HG03469 (cell line): ENCODE data around the gene BARHL2.

Experiments
- ATAC-seq: cut with Tn5 transposase; IDR thresholded peaks from one replicate; pipeline ENCODE4 v1.9.1; 2021; ENCODE audit warnings: mild to moderate bottlenecking, moderate library complexity, moderate number of reproducible peaks; ENCODE audit not compliant: unreplicated experiment

BARHL2 gene

DNA sequence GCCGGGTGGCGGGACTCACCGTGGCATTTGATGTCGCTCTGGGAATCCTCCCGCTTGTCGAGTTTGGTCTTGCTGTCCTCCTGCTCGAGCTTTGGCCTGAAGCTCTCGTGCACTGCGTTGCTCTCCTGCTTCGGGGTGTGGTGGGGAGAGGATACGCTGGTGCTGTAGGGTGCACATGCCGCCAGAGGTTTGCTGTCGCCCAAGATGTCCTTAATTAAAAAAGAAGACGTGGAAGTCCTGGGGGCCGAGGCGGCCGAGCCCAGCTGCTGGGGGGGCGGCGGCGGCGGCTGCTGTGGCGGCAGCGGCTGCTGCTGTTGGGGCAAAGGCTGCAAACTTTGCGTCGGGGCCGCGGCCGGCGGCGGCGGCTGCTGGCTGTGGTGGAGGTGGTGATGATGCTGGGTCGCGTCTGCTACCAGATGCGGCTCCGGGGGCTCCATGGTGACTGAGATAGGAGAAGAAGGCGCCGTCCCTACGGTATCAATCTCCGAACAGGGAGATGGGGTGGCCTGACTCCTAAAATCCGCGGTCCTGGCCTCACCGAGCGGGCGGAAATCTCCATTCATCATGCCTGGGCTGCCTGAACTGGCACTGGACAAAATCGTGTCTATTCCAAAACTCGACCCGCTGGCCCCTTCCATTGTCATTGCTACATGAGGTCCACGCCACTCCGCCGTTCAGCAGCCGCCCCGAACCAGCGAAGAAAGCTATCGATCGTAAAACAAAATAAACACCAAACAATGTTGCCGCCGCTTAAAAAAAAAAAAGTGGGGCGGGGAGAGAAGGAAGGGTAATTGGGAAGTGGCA, at the start of gene BARHL2:
TSS of gene BARHL2 (minus strand) at position 751 of the 804 bp plus-strand sequence. CDS start at position 644, 107 bp downstream.
- ATAC-seq: no peak

GRCh38 chr1:90763930-90764329, 46.8 kb upstream of the BARHL2 start:
- no peak for ATAC-seq

DNA sequence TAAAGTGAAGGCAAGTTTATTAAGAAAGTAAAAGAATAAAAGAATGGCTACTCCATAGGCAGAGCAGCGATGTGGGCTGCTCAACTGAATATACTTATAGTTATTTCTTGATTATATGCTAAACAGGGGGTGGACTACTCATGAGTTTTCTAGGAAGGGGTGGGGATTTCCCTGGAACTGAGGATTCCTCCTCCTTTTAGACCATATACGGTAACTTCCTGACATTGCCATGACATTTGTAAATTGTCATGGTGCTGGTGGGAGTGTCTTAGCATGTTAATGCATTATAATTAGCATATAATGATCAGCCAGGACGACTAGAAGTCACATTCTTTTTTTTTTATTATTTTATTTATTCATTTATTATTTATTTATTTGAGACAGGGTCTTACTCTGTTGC, 46.4 kb upstream of the BARHL2 start:
- no peak for ATAC-seq

DNA sequence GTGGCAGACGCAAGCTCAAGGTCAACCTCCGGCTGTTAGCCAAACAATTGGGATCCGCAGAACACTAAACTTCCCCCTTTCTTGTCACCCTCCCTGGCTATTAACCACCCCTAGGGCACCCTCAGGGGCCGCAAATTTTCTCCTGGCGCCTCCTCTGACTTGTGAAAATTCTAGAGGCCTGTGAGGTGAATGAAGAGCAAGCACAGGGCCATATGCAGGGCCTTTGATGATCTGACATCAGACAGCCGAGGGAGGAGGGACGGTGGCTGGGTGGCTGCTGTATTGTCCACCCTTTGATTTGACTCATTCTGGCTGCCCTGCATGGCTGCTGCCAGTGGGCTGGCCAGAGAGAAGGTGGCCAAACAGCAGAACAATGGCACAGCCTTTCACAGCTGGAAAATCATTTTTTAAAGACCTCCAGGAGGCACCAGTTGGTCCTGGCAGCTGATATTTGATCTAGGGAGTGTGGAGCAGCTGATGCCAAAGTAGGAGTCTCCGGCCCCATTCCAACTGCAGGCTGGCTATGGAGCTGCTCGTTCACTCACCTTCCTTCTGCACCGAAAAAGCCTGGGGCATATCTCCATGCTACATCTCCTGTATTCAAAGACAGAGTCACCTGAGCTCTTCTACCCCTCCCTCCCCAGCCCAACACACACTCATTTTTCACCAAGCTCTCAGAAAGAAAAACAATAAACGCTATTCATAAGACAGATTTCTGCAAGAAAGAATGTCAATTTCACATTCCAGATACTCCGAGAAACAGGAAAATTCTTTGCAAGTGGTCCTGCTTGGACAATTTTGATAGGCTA, 44.9 kb upstream of the BARHL2 start:
- ATAC-seq: no peak

- no peak for ATAC-seq
Observed at GRCh38 chr1:90761156-90761555, 44.1 kb upstream of the BARHL2 start.

DNA sequence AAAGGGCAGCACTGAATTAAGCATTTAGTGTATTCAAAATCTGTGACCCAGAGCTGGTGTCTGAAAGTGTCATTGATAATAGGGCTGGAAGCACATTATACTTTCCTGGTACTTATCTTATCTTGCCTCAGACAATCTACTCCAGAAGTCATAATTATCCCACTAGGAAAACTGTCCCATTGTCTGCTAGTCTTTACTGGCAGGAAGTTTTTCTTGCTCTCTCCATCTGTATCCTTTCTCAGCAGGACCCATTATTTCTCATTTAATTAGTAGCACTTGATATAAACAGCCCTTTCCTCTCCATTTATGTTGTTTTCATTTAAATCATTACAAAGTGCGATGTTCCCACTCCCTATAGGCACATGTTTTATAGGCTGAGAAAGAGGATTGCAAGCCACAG, 36.5 kb upstream of the BARHL2 start:
- no peak for ATAC-seq

- no peak for ATAC-seq
Observed at GRCh38 chr1:90748668-90749067, 31.6 kb upstream of the BARHL2 start.

- no peak for ATAC-seq
Observed at GRCh38 chr1:90746857-90747256, 29.8 kb upstream of the BARHL2 start.

GRCh38 chr1:90745972-90746371, 28.9 kb upstream of the BARHL2 start:
- ATAC-seq: no peak

DNA sequence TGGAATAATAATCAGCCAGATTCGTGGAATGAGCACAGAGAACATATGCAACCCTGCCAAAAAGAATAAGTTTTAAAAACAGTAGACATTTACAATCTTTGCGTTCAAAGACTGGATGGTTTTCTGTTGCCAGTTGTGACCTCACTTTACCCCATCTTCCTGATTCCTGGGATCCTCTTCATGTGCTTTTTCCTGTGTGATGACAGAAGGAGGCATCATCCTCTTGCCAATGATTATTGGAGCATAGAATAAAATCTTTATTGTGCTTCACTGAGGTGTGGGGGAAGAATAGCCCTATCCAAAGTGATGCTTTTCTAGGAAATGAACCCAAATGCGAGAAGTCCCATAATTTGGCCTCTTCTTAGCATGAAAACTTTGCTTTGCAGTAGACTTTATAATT, 15.0 kb upstream of the BARHL2 start:
- no peak for ATAC-seq

DNA sequence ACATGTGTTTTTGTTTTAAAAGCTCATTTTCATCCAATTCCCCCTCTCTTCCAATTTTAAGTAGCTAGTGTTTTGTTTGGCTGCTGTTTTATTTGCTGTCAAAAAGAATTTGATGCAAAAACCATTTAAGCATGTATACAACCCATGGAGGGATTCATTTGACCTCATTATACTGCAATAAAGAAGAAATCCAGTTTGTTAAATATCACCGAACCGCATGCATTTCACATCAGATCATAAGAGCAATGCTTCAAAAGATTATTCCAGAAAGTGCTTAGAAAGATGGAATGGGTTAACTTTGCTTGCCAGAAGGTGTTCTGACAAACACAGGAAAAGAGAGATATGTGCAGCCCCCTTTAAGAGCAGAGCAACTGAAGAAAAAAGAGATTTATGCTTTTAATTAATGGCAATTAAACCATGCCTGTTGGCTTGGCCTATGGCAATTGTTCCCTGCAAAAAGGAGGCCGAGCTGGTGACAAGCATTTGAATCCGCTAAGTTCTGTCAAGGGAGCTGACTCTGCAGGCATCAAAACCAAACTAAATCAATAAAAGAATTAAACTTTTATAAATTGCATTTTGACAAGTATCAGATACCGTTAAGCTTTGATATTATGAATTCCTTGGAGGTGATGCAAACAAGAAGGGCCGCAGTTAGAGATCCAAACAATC, 14.4 kb upstream of the BARHL2 start:
- ATAC-seq: no peak

DNA sequence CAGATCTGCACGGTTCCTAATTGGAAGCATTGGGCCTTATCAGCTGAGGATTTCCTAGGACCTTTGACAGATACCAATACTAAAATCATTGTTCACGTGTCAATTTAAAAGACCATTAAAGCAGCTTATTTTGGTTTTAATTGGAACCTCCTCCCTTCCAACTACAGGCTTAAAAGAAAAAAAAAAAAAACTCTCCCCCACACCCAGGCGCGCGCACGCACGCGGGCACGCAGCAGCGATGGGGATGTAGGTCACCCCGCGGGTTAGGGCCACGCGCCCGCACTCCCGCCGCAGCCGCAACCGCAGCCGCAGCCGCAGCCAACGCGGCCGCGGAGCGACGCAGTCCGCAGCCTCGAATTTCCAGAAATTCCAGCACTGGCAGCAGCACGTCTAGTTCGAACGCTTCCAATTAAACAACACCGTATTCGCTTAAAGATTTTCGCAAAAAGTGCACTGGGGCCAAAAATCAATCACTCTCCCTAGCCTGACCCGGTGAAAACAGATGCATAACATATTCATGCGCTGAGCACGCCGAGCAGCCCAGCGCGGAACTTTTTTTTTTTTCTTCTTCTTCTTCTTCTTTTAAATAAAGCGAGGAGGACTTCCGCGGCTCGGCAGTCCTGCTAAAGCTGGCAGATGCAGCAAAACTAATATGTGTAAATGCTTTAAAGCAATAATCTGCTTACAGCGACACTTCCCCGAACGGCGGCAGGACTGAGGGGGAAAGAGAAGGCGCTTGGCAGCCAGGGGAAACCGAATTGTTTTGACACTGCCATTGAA, 13.3 kb upstream of the BARHL2 start:
- no peak for ATAC-seq

GRCh38 chr1:90729504-90730242, 12.6 kb upstream of the BARHL2 start:
- no peak for ATAC-seq

DNA sequence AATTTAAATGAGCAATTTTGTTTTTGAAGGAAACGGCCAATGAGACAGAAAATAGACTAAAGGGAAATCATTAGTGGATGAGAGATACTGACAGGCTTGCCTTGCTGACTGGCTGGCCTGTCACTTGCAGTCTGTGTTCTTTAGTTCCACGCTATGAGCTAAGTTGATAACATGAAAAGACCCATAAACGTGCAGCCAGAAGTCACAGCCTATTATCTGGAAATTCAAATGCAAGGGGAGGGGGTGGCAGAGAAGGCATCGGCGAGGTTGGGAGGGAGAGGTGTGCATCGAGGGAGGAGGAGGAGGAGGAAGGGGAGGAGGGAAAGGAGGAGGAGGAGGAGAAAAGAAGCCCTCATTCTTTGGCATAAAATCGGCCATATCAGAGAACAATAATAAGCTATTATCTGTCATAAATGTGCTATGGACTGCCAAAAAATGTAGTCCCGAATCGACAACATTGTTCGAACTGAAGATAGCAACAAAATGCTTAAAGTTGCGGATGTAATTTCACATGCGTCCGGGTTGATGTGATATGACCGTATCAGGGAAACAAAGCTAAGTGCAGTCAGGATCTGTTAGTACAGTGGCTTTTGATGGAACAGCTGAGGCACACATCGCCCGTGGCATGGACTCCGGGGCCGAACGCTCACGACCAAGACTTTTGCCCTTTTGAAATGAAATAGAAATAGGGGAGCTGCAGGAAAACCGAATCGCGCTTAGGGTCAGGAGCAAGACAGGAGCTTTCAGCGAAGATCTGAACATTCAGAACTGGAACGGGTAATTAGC, 11.6 kb upstream of the BARHL2 start:
- no peak for ATAC-seq

DNA sequence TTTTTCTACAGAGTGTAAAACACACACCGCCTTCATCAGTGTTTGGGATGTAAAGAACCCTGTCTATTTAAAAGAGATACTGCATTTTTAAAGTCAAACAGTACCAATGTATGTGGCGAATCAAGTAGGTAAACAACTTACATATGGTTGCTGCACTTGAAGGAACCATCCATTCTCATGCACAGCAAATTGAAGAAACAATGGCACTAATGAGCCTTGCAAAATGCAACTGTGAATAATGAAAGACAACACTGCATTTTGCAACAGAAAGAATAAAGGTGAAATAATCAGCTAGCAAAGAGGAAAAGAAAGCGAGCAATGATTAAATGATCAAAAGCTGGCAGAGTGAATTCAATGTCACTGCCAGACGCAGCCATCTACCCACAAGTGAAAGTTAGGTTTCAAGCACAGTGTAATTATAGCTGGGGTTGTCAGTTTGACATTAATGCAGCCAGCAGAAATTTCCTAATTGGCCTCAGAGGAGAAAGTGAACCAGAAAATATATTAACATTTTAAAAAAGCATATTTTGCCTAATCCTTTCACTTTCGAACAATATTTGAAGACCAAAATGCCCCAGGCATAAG, 10.9 kb upstream of the BARHL2 start:
- no peak for ATAC-seq

GRCh38 chr1:90726986-90727480, 9.9 kb upstream of the BARHL2 start:
- ATAC-seq: no peak

GRCh38 chr1:90726425-90726985, 9.4 kb upstream of the BARHL2 start:
- ATAC-seq: no peak

GRCh38 chr1:90725657-90726424, 8.7 kb upstream of the BARHL2 start:
- ATAC-seq: no peak
